GM12892 (cell line): ENCODE results near the gene AVEN.

Source experiments
- POLR2AphosphoS5 ChIP-seq: IDR thresholded peaks from 2 replicates; pipeline ENCODE4 v1.6.1; 2011; ENCODE audit warnings: low read depth, low read length, control low read depth
- TAF1 ChIP-seq: IDR thresholded peaks from 2 replicates; pipeline ENCODE4 v1.6.1; 2011; ENCODE audit warnings: low read depth, mild to moderate bottlenecking, control low read depth, low read length, borderline replicate concordance

DNA sequence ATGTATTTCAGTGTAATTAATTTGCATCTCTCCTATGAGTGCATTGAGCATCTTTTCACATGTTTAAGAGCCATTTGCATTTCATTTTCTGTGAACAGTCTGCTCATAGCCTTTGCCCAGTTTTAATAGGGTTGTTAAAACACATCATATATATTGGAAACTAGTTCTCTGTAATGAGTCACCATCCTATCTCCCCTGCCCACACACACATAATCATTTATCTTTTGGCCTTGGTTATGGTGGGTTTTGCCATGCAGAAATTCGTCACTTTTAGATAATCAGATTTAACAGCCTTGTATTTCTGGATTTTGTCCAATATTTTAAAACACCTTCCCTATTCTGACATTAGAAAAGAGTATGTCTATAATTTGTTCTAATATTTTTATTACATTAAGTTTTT, 82.6 kb downstream of the AVEN start:
- TF ChIP-seq TAF1, result no peak
- TF ChIP-seq POLR2AphosphoS5, result no peak
